Hepatocyte (in vitro differentiated cells): ENCODE results near the gene HES1.

Source experiments
- CTCF ChIP-seq: fragments of 200-600 bp; sonication (generic); IDR thresholded peaks from 2 replicates; pipeline ENCODE4 v1.5.1; 2016; ENCODE audit warnings: antibody characterized with exemption, mild to moderate bottlenecking; ENCODE audit not compliant: poor library complexity
- EZH2phosphoT487 ChIP-seq: fragments of 200-600 bp; sonication (generic); IDR thresholded peaks from one replicate; pipeline ENCODE4 v1.6.1; 2018; ENCODE audit warnings: antibody characterized with exemption, mild to moderate bottlenecking, low read depth, moderate library complexity; ENCODE audit not compliant: unreplicated experiment, severe bottlenecking

GRCh38 chr3:194095902-194096301, 40.0 kb upstream of the HES1 start:
- no peak for TF ChIP-seq CTCF
- TF ChIP-seq EZH2phosphoT487 = no peak
